Mesenchymal stem cell (in vitro differentiated cells and primary cell): Measurements from ENCODE around the gene ACOX3.
A peak's percentile ranks its signal among the peaks of the same experiment; 100 is the strongest.

ENCODE experiments used
- DNase-seq: peaks from one replicate; pipeline ENCODE4 v3.0.0-alpha.2; 2013
- H2AFZ ChIP-seq: one replicate; pipeline ENCODE4 v1.6.1; 2013; ENCODE audit warnings: low read depth, mild to moderate bottlenecking, control low read depth, inconsistent platforms, low read length, moderate library complexity
- H2AK5ac ChIP-seq: 2 replicates; pipeline ENCODE4 v1.6.1; 2013; ENCODE audit warnings: low read length, moderate library complexity, mild to moderate bottlenecking, inconsistent platforms; ENCODE audit not compliant: severe bottlenecking
- H2BK120ac ChIP-seq: one replicate; pipeline ENCODE4 v1.6.1; 2013; ENCODE audit warnings: low read depth, mild to moderate bottlenecking, inconsistent platforms, low read length, moderate library complexity
- H2BK12ac ChIP-seq, 2 experiments: one replicate each; pipeline ENCODE4 v1.6.1; 2013; ENCODE audit warnings: inconsistent platforms in 2 of 2, low read length in 2 of 2, mild to moderate bottlenecking in 2 of 2, moderate library complexity in 2 of 2, control low read depth in 1 of 2
- H2BK15ac ChIP-seq: one replicate; pipeline ENCODE4 v1.6.1; 2013; ENCODE audit warnings: mild to moderate bottlenecking, low read depth, inconsistent platforms; ENCODE audit not compliant: poor library complexity, severe bottlenecking
- H2BK5ac ChIP-seq: 2 replicates; pipeline ENCODE4 v1.6.1; 2013; ENCODE audit warnings: low read depth, mild to moderate bottlenecking, low read length, control low read depth, inconsistent platforms; ENCODE audit not compliant: poor library complexity, severe bottlenecking
- H3K14ac ChIP-seq, 2 experiments: one replicate each; pipeline ENCODE4 v1.6.1; 2013; ENCODE audit warnings: inconsistent platforms in 2 of 2, low read length in 2 of 2, control low read depth in 1 of 2, mild to moderate bottlenecking in 1 of 2, moderate library complexity in 1 of 2
- H3K18ac ChIP-seq, 2 experiments: one replicate each; pipeline ENCODE4 v1.6.1; 2013; ENCODE audit warnings: inconsistent platforms in 2 of 2, low read length in 2 of 2, control low read depth in 1 of 2, low read depth in 1 of 2, mild to moderate bottlenecking in 1 of 2
- H3K23ac ChIP-seq, 2 experiments: one replicate each; pipeline ENCODE4 v1.6.1; 2013; ENCODE audit warnings: inconsistent platforms in 2 of 2, low read length in 2 of 2, mild to moderate bottlenecking in 2 of 2, moderate library complexity in 2 of 2, control low read depth in 1 of 2
- H3K27ac ChIP-seq: 2 replicates; pipeline ENCODE4 v1.5.1; 2013; ENCODE audit warnings: mild to moderate bottlenecking, moderate library complexity, low read length, control low read depth, inconsistent platforms; ENCODE audit not compliant: poor library complexity, severe bottlenecking
- H3K27me3 ChIP-seq, 2 experiments: 2 replicates each; pipeline versions ENCODE4 v1.6.1 to v1.7.0; 2013; ENCODE audit warnings: low read length in 2 of 2, mild to moderate bottlenecking in 2 of 2, moderate library complexity in 2 of 2, control low read depth in 1 of 2, inconsistent platforms in 1 of 2; ENCODE audit not compliant: control insufficient read depth in 1 of 2, insufficient read depth in 1 of 2
- H3K36me3 ChIP-seq, 2 experiments: 2 replicates each; pipeline versions ENCODE4 v1.6.1 to v1.7.0; 2013; ENCODE audit warnings: low read length in 2 of 2, control low read depth in 1 of 2, inconsistent platforms in 1 of 2, low read depth in 1 of 2, mild to moderate bottlenecking in 1 of 2; ENCODE audit not compliant: insufficient read depth in 2 of 2, control insufficient read depth in 1 of 2
- H3K4ac ChIP-seq, 2 experiments: one replicate each; pipeline ENCODE4 v1.6.1; 2013; ENCODE audit warnings: inconsistent platforms in 2 of 2, low read length in 2 of 2, mild to moderate bottlenecking in 2 of 2, moderate library complexity in 2 of 2, control low read depth in 1 of 2, low read depth in 1 of 2
- H3K4me1 ChIP-seq: 2 replicates; pipeline ENCODE4 v1.6.1; 2013; ENCODE audit warnings: low read depth, low read length, control low read depth; ENCODE audit not compliant: control insufficient read depth, insufficient read depth
- H3K4me2 ChIP-seq: 2 replicates; pipeline ENCODE4 v1.6.1; 2013; ENCODE audit warnings: low read length, mild to moderate bottlenecking, inconsistent platforms; ENCODE audit not compliant: poor library complexity, severe bottlenecking
- H3K4me3 ChIP-seq, 2 experiments: 2 replicates each; pipeline versions ENCODE4 v1.5.1 to v1.7.0; 2013; ENCODE audit warnings: low read length in 2 of 2, mild to moderate bottlenecking in 2 of 2, control low read depth in 1 of 2, low read depth in 1 of 2; ENCODE audit not compliant: insufficient read depth in 1 of 2
- H3K79me1 ChIP-seq: replicated peaks from 2 replicates; pipeline ENCODE4 v1.6.1; 2013; ENCODE audit warnings: mild to moderate bottlenecking, control low read depth, low read length, inconsistent platforms; ENCODE audit not compliant: poor library complexity, severe bottlenecking
- H3K9ac ChIP-seq: 2 replicates; pipeline ENCODE4 v1.7.0; 2013; ENCODE audit warnings: mild to moderate bottlenecking, low read length, moderate library complexity
- H3K9me3 ChIP-seq: 2 replicates; pipeline ENCODE4 v1.7.0; 2013; ENCODE audit warnings: mild to moderate bottlenecking, low read length; ENCODE audit not compliant: control insufficient read depth
- H4K8ac ChIP-seq: one replicate; pipeline ENCODE4 v1.6.1; 2013; ENCODE audit warnings: inconsistent platforms, mild to moderate bottlenecking, low read length, moderate library complexity
- H4K91ac ChIP-seq: one replicate; pipeline ENCODE4 v1.6.1; 2013; ENCODE audit warnings: mild to moderate bottlenecking, low read length, inconsistent platforms
- WGBS: methylation state at CpG from one replicate; pipeline ENCODE4 v1.1.7; 2013; ENCODE audit warnings: mixed read lengths; 5-methylcytosine and 5-hydroxymethylcytosine counted together

The ACOX3 gene

GRCh38 chr4:8433136-8433535, 7.4 kb downstream of the ACOX3 start:
- DNase-seq: no peak
- Histone ChIP-seq H3K9me3 (no peaks in the 10 kb centered on the region), H2BK15ac (no peak overlapping the region), H4K8ac (no peak overlapping the region), H3K4me1 (peaks cover 5% of the 10 kb centered on the region), H3K23ac (no peak overlapping the region), H2AFZ (no peak overlapping the region), H3K14ac (no peak overlapping the region), H3K36me3 (peaks cover 0 to 4% of the 10 kb centered on the region in 2 experiments), H3K27me3 (no peaks in the 10 kb centered on the region), H3K4me2 (no peak overlapping the region), H3K27ac (no peak overlapping the region), H3K18ac (no peak overlapping the region), H3K4ac (no peak overlapping the region), H3K9ac (no peak overlapping the region), H2AK5ac (no peak overlapping the region), H4K91ac (no peak overlapping the region), H3K79me1 (peaks cover 28% of the 10 kb centered on the region), H2BK5ac (no peak overlapping the region), H2BK12ac (no peak overlapping the region), H2BK120ac (no peak overlapping the region), H3K4me3 (no peak overlapping the region)
- 97% methylated on average over 5 of the region's 5 CpGs for WGBS

GRCh38 chr4:8431553-8431952, 9.0 kb downstream of the ACOX3 start:
- Histone ChIP-seq H2BK120ac (no peak overlapping the region), H3K4me2 (no peak overlapping the region), H4K8ac (no peak overlapping the region), H3K36me3 (peaks cover 0 to 4% of the 10 kb centered on the region in 2 experiments), H3K18ac (no peak overlapping the region), H2BK5ac (no peak overlapping the region), H2BK15ac (no peak overlapping the region), H2AK5ac (no peak overlapping the region), H3K4ac (no peak overlapping the region), H3K23ac (no peak overlapping the region), H3K27ac (no peak overlapping the region), H3K79me1 (peaks cover 32% of the 10 kb centered on the region), H3K9me3 (no peaks in the 10 kb centered on the region), H2BK12ac (no peak overlapping the region), H3K27me3 (no peaks in the 10 kb centered on the region), H3K4me3 (no peak overlapping the region), H2AFZ (no peak overlapping the region), H3K4me1 (peaks cover 11% of the 10 kb centered on the region), H3K9ac (no peak overlapping the region), H4K91ac (no peak overlapping the region), H3K14ac (no peak overlapping the region)
- WGBS: 86% methylated on average over 4 of the region's 5 CpGs
- no peak for DNase-seq

GRCh38 chr4:8428288-8429097, 12.0 kb downstream of the ACOX3 start:
- Histone ChIP-seq H2BK15ac (no peak overlapping the region), H2BK5ac (no peak overlapping the region), H3K4me3 (peak overlapping the region; percentile 77 to 83)

GRCh38 chr4:8427761-8428287, 12.7 kb downstream of the ACOX3 start:
- Histone ChIP-seq H3K9me3 (no peaks in the 10 kb centered on the region), H3K4me2 (peak overlapping the region; percentile 71), H2BK15ac (no peak overlapping the region), H4K91ac (peak overlapping the region; percentile 47), H3K36me3 (peaks cover 0 to 7% of the 10 kb centered on the region in 2 experiments), H3K27ac (no peak overlapping the region), H3K27me3 (no peaks in the 10 kb centered on the region), H2BK5ac (no peak overlapping the region), H3K4ac (peak overlapping the region; percentile 29 to 46), H2BK120ac (no peak overlapping the region), H3K4me3 (peak overlapping the region; percentile 77 to 83), H3K23ac (peak overlapping the region in 1 of 2 experiments; percentile 46), H3K9ac (peak overlapping the region; percentile 84), H2BK12ac (peak overlapping the region in 1 of 2 experiments; percentile 29), H4K8ac (peak overlapping the region; percentile 79), H3K79me1 (peaks cover 31% of the 10 kb centered on the region), H3K14ac (peak overlapping the region; percentile 60 to 79), H2AK5ac (no peak overlapping the region), H2AFZ (peak overlapping the region; percentile 66), H3K4me1 (peaks cover 11% of the 10 kb centered on the region), H3K18ac (peak overlapping the region; percentile 63 to 94)
- WGBS: 10% methylated on average over 14 of the region's 21 CpGs
- DNase-seq: peak; percentile 46

More at GRCh38 chr4:8428288-8429097, 12.0 kb downstream of the ACOX3 start:
- Histone ChIP-seq H3K9me3 (no peaks in the 10 kb centered on the region), H3K4me2 (peak overlapping the region; percentile 99), H3K18ac (peak overlapping the region; percentile 63 to 94), H4K91ac (no peak overlapping the region), H2BK12ac (peak overlapping the region in 1 of 2 experiments; percentile 29), H3K27me3 (no peaks in the 10 kb centered on the region), H2BK120ac (no peak overlapping the region), H4K8ac (peak overlapping the region; percentile 79), H3K23ac (peak overlapping the region in 1 of 2 experiments; percentile 69), H3K4ac (peak overlapping the region; percentile 27 to 40), H3K9ac (peak overlapping the region; percentile 84), H3K4me1 (peaks cover 11% of the 10 kb centered on the region), H2AFZ (peak overlapping the region; percentile 66), H2AK5ac (no peak overlapping the region), H3K14ac (peak overlapping the region; percentile 60 to 79), H3K79me1 (peaks cover 33% of the 10 kb centered on the region), H3K36me3 (peaks cover 0 to 7% of the 10 kb centered on the region in 2 experiments), H3K27ac (no peak overlapping the region)
- peak; percentile 89 for DNase-seq
- WGBS: 4% methylated on average over 55 of the region's 56 CpGs
